Measurements from ENCODE around the gene MVP.

DNA sequence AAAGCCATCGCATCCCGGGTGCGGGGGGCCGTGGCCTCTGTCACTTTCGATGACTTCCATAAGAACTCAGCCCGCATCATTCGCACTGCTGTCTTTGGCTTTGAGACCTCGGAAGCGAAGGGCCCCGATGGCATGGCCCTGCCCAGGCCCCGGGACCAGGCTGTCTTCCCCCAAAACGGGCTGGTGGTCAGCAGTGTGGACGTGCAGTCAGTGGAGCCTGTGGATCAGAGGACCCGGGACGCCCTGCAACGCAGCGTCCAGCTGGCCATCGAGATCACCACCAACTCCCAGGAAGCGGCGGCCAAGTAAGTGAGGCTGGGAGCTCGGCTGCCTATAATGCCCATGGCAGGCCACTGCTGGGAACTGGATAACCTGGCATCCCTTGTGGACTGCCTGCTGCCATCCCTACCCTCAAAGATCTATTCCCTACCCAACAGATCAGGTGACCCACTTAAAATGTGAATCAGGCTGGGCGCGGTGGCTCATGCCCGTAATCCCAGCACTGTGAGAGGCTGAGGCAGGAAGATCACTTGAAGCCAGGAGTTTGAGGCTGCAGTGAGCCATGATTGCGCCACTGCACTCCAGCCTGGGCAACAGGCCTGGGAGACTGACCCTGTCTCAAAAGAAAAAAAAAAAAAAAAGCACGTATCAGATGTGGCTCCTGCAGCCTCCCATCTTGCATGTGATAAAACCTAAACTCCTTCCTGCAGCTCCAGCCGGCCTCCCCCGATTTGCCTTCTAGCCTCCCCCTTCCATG lies 24.5 kb downstream of the MVP start:
- no peak for TF ChIP-seq CTCF (IDR thresholded peaks at IDR 0.05)
- TF ChIP-seq EZH2 (IDR thresholded peaks at IDR 0.05): no peak
